Psoas muscle (tissue), 8 donors: ENCODE data around the gene SMYD3. TPM values are rescaled to one million over a fixed set of nuclear protein-coding genes. Genes with fewer than 3 reads are reported as not detected.

ENCODE experiments used
- ATAC-seq, 4 donors: fragments of 200-7000 bp; cut with Tn5 transposase; one replicate each; pipeline ENCODE4 v1.9.1; 2020; ENCODE audit warnings: moderate library complexity in 3 of 4, mild to moderate bottlenecking in 2 of 4
- DNase-seq, 2 donors: peaks; one replicate each; pipeline ENCODE4 v3.0.0-alpha.2; 2020
- H3K27ac ChIP-seq: fragments of 200-600 bp; one replicate; pipeline ENCODE4 v1.8.0; 2022
- H3K27me3 ChIP-seq, 3 donors: fragments of 200-600 bp in 1 of 3; one replicate each; pipeline versions ENCODE4 v1.6.1 to v1.8.0; 2013 to 2022; ENCODE audit warnings: low read length in 2 of 3, mild to moderate bottlenecking in 2 of 3, moderate library complexity in 1 of 3; ENCODE audit not compliant: insufficient read depth in 3 of 3
- H3K36me3 ChIP-seq, 2 donors: fragments of 200-600 bp in 1 of 2; one replicate each; pipeline versions ENCODE4 v1.6.1 to v1.8.0; 2013 to 2022; ENCODE audit warnings: low read depth in 1 of 2, mild to moderate bottlenecking in 1 of 2, moderate library complexity in 1 of 2; ENCODE audit not compliant: insufficient read depth in 1 of 2
- H3K4me1 ChIP-seq: fragments of 200-600 bp; one replicate; pipeline ENCODE4 v1.8.0; 2022
- H3K4me3 ChIP-seq: fragments of 200-600 bp; one replicate; pipeline ENCODE4 v1.8.0; 2022; ENCODE audit warnings: mild to moderate bottlenecking
- H3K9me3 ChIP-seq: fragments of 200-600 bp; one replicate; pipeline ENCODE4 v1.8.0; 2022
- WGBS, 3 donors: extraction: QIAGEN DNeasy Blood & Tissue Kit; methylation state at CpG; one replicate each; pipeline versions ENCODE4 v1.1.6 to v1.1.7; 2013; 5-methylcytosine and 5-hydroxymethylcytosine counted together
- intact Hi-C, 2 donors: fragments of 100-400 bp; cut with DNase I; formaldehyde crosslinking; loops; one replicate each; pipeline versions ENCODE4 v1.11.0 to v1.14.2; 2022
- polyA plus RNA-seq, 3 donors: library from polyadenylated mRNA; stranded (reverse); fragments of 200-250 nt; gene quantifications; one replicate each; pipeline ENCODE4 v1.2.3, GENCODE V29; 2013
- total RNA-seq, 4 donors: library from RNA; stranded (reverse); fragmentation: NEBNext Ultra II Directional in 2 of 4; extraction: Animal tissue kit (Norgen Biotek cat#: 25700) in 2 of 4; gene quantifications; one replicate each; pipeline versions ENCODE4 v1.2.1 to v1.2.4, GENCODE V29; 2021 to 2023
- TF ChIP-seq, protein P1 (sequence below): fragments of 200-600 bp; IDR thresholded peaks from one replicate; pipeline ENCODE4 v1.8.0; 2022; ENCODE audit warnings: antibody characterized with exemption
- donor health status: healthy with polysubstance abuse.
- donor health status: DM: no; HTN: no; CAD: no; lungs with moderate emphysema.
- donor health status: Bipolar disorder and iron deficiency.
- donor health status: healthy.
- donor health status: DM: yes; HTN: yes; CAD: no.
- donor health status: DM: no; HTN: no; CAD: no.
- donor health status: DM: no; HTN: no; CAD: no.
- donor health status: DM: yes; HTN: yes; CAD: no.

Gene SMYD3
- total and polyA plus RNA-seq, 7 donors: 2.9 to 6.4 (median 4.9) TPM

DNA sequence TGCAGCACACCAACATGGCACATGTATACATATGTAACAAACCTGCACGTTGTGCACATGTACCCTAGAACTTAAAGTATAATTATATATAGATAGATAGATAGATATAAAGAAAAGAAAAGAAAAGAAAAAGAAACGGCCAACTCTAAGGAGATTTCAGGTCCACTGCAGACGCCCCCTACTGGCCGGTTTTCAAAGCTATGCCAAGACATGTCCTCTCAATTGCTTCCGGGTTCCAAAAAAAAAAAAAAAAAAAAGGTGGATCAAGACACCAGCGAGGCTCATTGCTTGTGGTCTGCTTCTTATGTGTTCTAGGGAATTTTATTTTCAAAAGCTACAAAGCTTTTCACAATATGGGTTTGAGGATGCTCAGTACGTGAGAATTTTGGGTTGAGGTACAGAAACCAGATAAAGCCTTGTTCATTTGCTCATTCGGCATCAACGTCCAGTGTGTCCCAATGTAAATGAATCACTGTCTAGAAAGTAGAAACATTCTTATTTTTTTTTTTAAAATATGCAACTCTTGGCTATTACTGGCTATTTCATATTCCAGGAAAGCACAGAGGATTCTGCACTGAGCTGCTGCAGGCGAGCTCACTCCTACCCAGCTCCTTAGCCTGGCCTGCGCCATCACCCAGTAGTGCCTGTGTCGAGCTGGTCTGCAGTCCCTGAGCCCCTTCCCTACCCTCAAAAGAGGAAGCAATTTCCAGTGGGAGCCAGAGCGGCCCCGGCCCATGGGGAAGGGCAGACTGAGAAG is 709.3 kb downstream of the SMYD3 start:
- no peaks in the 10 kb centered on the region for H3K36me3 ChIP-seq
- H3K4me3 ChIP-seq: no peak overlapping the region
- no peaks in the 10 kb centered on the region for H3K9me3 ChIP-seq
- DNase-seq (no peak), ATAC-seq (no peak)
- no peak overlapping the region for H3K27ac ChIP-seq
- no peaks in the 10 kb centered on the region for H3K4me1 ChIP-seq
- TF ChIP-seq, protein P1, sequence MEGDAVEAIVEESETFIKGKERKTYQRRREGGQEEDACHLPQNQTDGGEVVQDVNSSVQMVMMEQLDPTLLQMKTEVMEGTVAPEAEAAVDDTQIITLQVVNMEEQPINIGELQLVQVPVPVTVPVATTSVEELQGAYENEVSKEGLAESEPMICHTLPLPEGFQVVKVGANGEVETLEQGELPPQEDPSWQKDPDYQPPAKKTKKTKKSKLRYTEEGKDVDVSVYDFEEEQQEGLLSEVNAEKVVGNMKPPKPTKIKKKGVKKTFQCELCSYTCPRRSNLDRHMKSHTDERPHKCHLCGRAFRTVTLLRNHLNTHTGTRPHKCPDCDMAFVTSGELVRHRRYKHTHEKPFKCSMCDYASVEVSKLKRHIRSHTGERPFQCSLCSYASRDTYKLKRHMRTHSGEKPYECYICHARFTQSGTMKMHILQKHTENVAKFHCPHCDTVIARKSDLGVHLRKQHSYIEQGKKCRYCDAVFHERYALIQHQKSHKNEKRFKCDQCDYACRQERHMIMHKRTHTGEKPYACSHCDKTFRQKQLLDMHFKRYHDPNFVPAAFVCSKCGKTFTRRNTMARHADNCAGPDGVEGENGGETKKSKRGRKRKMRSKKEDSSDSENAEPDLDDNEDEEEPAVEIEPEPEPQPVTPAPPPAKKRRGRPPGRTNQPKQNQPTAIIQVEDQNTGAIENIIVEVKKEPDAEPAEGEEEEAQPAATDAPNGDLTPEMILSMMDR: no peak
- no peaks in the 10 kb centered on the region for H3K27me3 ChIP-seq
- intact Hi-C loops: no loop called here
- 75 to 81% (median 78%) methylated on average over 14 of the region's 14 CpGs for WGBS, 3 donors

DNA sequence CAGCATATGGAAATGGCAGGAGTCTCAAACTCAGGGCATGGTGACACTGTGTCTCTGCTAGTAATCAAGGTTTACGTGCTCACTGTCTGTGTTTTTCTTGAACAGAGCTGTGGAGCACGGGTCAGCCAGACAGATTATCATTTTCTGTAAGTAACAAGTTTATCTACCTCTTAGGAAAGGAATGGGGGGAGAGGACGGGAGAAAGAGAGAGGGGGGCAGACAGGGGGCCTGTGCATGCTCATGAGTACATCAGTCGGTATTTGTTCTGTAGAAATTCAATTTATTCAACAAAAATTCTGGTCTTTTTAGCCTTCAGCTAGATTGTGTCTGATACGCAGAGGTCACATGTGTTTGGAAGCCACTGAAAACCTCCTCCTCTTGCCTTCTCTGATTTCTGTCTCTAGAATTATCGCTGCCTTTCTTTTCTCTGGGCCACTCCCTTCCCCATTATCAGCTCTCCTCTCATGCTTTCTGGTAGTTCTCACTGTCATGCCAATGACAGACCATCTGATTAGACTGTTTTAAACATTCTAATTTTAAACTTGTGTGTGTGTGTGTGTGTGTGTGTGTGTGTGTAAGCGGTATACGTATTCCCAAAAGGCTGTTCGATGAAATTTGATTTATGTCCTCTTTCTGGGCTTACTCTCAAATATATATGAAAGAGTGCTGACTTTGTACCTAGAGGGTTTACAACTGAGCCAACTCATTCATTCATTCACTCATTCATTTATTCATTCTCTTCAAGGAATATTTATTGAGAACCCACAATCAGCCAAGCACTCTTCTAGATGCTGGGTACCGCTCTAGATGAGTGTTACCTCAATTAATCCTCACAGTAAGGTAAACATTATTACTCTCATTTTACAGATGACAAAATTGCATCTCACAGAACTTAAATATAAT is 715.4 kb downstream of the SMYD3 start:
- H3K4me3 ChIP-seq: no peak overlapping the region
- intact Hi-C loops: no loop called here
- TF ChIP-seq, protein P1: no peak
- no peak for ATAC-seq
- H3K4me1 ChIP-seq: no peaks in the 10 kb centered on the region
- no peaks in the 10 kb centered on the region for H3K36me3 ChIP-seq
- H3K9me3 ChIP-seq: no peaks in the 10 kb centered on the region
- no peaks in the 10 kb centered on the region for H3K27me3 ChIP-seq
- H3K27ac ChIP-seq: no peak overlapping the region
- DNase-seq: no peak
- 83 to 88% (median 83%) methylated on average over 10 of the region's 10 CpGs for WGBS, 3 donors

DNA sequence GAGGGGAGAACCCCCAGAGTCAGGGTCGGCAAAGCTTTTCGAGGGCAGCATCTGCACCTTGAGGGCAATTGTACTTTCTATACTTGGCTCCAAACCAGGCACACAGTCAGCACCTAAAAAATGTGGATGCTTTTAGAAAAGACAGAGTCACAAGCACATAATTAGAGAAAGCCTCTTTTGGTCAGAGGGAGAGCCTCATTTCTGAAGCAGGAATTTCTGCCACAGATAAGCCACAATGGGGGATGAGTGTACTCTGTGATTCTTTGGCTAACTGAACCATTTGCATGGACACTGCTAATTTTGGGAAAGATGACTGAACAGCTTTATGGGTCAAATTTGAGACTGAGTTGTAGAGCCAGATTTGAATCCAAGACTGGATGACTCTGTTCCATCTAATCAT is 716.6 kb downstream of the SMYD3 start:
- ATAC-seq: no peak
- H3K4me3 ChIP-seq: no peak overlapping the region
- DNase-seq: no peak
- H3K4me1 ChIP-seq: no peaks in the 10 kb centered on the region
- TF ChIP-seq, protein P1: no peak
- 93 to 100% (median 97%) methylated on average over 2 of the region's 2 CpGs for WGBS, 3 donors
- H3K27me3 ChIP-seq: no peaks in the 10 kb centered on the region
- H3K36me3 ChIP-seq: no peaks in the 10 kb centered on the region
- no peak overlapping the region for H3K27ac ChIP-seq
- intact Hi-C loops: no loop called here
- no peaks in the 10 kb centered on the region for H3K9me3 ChIP-seq

DNA sequence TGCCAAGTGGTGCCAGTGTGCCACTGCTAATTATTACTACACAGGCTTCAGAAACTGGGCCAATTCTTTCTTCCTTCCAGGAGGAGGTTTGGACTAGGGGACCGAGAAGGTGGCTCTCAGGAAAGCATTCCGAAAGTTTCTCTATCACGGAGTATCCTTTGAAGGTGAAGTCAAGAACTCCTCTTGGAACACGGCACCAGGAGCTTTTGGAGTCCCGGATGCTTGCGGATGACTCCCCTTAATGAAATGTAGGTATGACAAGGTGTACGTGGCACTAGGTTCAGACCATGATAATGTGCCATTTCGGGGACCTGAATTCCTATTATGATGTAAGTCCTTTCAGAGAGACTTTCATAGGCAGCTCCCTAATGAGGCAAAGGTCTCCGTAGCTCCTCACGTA is 718.2 kb downstream of the SMYD3 start:
- 97% methylated on average over 10 of the region's 10 CpGs for WGBS, 3 donors
- DNase-seq (no peak), ATAC-seq (no peak)
- Histone ChIP-seq H3K4me1 (no peaks in the 10 kb centered on the region), H3K36me3 (no peaks in the 10 kb centered on the region), H3K27ac (no peak overlapping the region), H3K9me3 (no peaks in the 10 kb centered on the region), H3K4me3 (no peak overlapping the region), H3K27me3 (no peaks in the 10 kb centered on the region)
- intact Hi-C loops: no loop called here
- TF ChIP-seq, protein P1: no peak
